Thyroid gland (tissue), 4 donors: ENCODE data around the gene KLKB1.

Experiments used
- POLR2A ChIP-seq, 2 donors: fragments of 450-650 bp; IDR thresholded peaks; one replicate each; pipeline ENCODE4 v1.6.1; 2017; ENCODE audit warnings: antibody characterized with exemption in 2 of 2, mild to moderate bottlenecking in 2 of 2, moderate library complexity in 1 of 2
- TF ChIP-seq, protein P1 (sequence below), 6 experiments: fragments of 200-600 bp in 3 of 6; fragments of 450-650 bp in 3 of 6; sonication (generic) in 3 of 6; IDR thresholded peaks; one replicate each; pipeline ENCODE4 v1.5.1; 2016 to 2019; ENCODE audit warnings: antibody characterized with exemption in 6 of 6, mild to moderate bottlenecking in 2 of 6, inconsistent platforms in 1 of 6, moderate library complexity in 1 of 6

GRCh38 chr4:186221624-186222023 is 5.7 kb upstream of the KLKB1 start:
- no peak for TF ChIP-seq POLR2A (IDR thresholded peaks at IDR 0.05)
- TF ChIP-seq, protein P1, sequence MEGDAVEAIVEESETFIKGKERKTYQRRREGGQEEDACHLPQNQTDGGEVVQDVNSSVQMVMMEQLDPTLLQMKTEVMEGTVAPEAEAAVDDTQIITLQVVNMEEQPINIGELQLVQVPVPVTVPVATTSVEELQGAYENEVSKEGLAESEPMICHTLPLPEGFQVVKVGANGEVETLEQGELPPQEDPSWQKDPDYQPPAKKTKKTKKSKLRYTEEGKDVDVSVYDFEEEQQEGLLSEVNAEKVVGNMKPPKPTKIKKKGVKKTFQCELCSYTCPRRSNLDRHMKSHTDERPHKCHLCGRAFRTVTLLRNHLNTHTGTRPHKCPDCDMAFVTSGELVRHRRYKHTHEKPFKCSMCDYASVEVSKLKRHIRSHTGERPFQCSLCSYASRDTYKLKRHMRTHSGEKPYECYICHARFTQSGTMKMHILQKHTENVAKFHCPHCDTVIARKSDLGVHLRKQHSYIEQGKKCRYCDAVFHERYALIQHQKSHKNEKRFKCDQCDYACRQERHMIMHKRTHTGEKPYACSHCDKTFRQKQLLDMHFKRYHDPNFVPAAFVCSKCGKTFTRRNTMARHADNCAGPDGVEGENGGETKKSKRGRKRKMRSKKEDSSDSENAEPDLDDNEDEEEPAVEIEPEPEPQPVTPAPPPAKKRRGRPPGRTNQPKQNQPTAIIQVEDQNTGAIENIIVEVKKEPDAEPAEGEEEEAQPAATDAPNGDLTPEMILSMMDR (IDR thresholded peaks at IDR 0.05), result no peak
